Stimulated activated CD8-positive, alpha-beta memory T cell treated with anti-CD3 and anti-CD28 coated beads, Interleukin-15, amount 100 ng/mL, for 1 hour (primary cell): Measurements from ENCODE around the gene ATP1A2.

Source experiments
- DNase-seq: peaks from one replicate; pipeline ENCODE4 v3.0.0-alpha.2; 2020; ENCODE audit warnings: low read depth

The ATP1A2 gene

GRCh38 chr1:160085686-160086455 lies 29.7 kb upstream of the ATP1A2 start:
- DNase-seq: peak; percentile 61

- no peak for DNase-seq
These were observed 29.1 kb upstream of the ATP1A2 start for GRCh38 chr1:160086456-160086892.

GRCh38 chr1:160087118-160087662 lies 28.4 kb upstream of the ATP1A2 start:
- DNase-seq: no peak

GRCh38 chr1:160089883-160090282 lies 25.7 kb upstream of the ATP1A2 start:
- no peak for DNase-seq

GRCh38 chr1:160090760-160091159 lies 24.8 kb upstream of the ATP1A2 start:
- no peak for DNase-seq

GRCh38 chr1:160091666-160092223 lies 23.8 kb upstream of the ATP1A2 start:
- DNase-seq: no peak

DNA sequence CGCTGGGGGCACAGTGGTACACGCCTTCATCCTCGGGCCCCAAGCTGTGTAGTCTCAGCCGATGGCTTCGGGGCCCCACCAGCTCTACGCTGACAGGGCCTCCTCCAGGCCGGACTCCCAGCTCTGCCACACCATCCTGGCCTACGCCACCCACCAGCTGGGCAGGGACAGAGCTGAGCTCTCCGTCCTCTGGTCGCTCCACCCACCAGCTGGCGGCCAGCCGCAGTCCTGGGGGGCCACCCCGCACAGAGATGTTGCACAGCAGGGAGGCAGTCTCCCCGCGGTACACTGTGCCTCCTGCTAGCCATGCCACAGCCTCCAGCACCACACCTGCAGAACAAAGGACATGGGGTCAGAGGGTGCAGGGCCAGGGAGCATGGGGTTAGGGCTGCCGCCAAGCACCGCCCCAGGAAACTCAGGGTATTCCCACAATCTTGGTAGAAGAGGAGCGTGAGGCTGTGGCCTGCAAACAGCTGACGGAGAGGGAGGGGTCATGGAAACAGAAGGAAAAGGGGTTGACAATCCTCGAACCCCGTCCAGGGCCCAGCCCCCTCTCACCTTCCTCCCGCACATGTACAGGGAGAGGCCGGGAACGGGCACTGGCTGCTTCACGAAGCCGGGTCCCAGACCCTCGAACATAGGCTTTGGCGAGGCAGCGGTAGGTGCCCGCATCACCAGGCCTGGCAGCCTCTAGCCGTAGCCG lies 23.0 kb upstream of the ATP1A2 start:
- DNase-seq: no peak

GRCh38 chr1:160093069-160093395 lies 22.5 kb upstream of the ATP1A2 start:
- no peak for DNase-seq

DNA sequence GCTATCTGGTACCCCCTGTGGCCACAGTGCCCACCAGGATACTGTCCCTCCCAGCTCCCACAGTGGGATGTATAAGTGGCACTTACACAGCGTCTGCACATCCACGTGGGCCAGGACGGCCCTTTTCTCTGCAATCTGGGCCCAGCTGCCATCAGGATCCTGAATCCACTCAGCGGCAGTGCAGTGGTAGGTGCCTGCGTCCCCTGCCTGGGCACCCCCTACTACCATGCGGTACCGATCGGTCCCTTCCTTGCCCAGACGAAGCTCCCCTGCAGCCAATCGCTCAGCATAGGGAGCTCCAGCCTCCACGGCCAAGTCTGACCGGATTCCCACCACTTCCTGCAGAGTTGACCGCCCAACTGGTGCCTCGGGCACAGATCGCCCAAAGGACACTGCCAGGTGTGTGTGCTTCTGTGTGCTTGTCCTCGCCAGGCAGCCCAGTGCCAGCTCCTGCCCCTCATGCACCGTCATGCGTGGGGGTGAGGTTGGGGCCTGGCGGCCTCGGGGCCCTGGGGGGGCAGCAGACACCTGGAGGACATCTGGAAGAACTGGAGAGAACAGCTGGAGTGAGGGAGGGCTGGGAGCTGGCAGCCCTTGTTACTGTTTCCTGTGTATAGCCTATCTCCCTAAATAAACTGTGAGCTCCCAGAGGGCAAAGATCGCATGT lies 21.8 kb upstream of the ATP1A2 start:
- DNase-seq: no peak

GRCh38 chr1:160094291-160094625 lies 21.3 kb upstream of the ATP1A2 start:
- no peak for DNase-seq

DNA sequence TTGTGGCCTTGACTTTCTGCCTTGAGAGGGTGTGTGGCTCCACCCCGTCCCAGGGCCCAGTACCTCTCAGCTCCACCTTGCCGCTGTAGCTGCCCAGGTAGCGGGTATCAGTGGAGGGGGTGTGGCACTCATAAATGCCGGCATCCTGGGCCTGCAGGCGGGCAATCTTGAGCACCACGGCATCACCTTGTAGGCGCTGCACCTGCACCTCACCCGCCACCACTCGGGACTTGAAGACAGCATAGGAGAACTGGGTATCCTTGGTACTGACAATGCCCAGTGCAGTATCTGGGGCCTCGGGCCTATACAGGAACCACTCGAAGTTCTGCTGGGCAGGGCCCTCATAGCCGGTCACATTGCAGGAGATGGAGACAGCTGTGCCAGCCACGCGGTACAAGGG lies 20.8 kb upstream of the ATP1A2 start:
- no peak for DNase-seq

DNA sequence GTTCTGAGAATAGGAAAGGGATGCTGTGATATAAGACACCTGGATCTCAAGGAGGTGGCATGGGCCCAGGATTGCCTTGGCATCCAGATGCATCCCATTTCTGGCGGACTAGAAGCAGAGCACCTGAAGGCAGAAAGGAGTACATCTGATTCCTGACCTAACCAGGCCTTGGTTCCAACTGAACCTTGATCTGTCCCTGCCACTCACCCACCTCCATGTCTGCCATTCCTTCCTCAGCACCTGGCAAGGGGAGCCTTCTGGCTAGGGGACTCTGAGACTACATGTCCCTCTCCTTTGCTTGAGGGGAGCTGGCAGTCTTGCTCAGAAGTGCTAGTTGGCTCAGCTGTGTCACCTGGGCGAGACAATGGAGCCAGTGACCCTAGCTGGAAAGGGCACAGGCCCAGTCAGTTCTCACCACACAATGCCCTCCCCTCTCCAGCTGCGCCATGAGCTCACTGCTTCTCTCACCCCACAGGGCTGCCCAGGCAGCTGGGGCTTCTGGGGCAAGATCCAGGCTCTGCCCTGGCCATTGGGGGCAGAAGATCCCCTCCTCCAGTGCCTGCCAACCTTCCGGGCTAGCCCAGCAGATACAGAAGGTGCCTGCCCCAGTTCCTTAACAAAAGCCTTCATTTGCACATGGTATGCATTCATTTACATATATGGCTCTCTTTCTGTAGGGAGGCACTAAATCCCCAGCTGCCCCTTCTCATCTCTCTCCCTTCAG lies 20.0 kb upstream of the ATP1A2 start:
- no peak for DNase-seq

GRCh38 chr1:160096274-160097116 lies 19.1 kb upstream of the ATP1A2 start:
- DNase-seq: no peak

- no peak for DNase-seq
These were observed 18.2 kb upstream of the ATP1A2 start for GRCh38 chr1:160097151-160097910.

DNA sequence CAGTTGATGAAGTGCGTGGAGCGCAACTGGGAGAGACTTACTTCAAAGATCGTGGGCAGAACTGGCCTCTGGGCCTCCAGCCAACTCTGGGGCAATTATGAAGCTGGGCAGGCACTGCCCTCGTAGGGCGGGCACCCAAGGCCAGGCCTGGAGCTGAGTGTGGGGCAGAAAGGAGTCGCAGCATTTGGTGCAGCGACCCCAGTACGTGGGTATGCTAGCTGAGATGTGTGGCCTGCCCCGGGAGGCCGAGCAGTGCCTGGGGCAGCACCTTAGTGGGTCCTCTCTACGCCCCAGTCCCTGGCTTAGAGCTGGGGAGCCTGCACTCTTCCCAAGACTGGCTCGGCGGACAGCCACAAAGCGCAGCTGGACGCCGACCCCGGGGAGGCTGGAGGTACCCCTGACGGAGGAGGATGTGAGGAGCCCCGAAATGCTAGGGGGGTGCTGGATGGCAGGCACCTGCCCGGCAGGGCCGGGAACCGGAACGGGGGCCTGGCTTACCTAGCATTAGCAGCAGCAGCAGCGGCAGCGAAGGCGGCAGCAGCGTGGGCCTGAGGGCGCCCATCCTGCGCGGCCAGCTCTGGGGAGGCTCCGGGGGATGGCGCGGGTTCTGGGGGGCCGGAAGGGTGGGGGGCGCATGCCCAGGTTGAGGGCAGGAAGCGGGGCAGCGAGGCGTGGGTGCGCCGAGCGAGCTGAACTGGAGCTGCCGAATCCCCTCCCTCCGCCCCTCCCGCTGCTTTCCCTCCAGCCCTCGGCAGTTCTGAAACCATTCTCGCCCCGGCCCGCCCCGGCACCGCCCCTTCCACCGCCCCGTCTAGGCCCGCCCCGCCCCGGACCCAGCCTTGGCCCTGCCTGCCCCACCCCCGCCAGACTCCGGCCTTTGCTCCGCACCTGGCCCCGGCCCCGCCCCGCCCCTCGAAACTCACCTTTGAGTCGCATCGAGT lies 17.4 kb upstream of the ATP1A2 start, which contains the start of gene IGSF8:
IGSF8 (minus strand) TSS at position 709 of the 941 bp plus-strand sequence; CDS start at position 562, 147 bp downstream.
- DNase-seq: peak; percentile 88

GRCh38 chr1:160098852-160099561 lies 16.6 kb upstream of the ATP1A2 start:
- DNase-seq: peak; percentile 98

GRCh38 chr1:160099716-160100375 lies 15.7 kb upstream of the ATP1A2 start:
- DNase-seq: no peak
